H1 (cell line): ENCODE results near the gene RNF5. TPM values are rescaled to one million over a fixed set of nuclear protein-coding genes. Genes with fewer than 3 reads are reported as not detected.

Source experiments
- BCL11A ChIP-seq, 2 experiments: IDR thresholded peaks; one replicate each; pipeline ENCODE4 v1.6.1; 2011; ENCODE audit warnings: low read depth in 2 of 2, low read length in 2 of 2, mild to moderate bottlenecking in 2 of 2
- CTBP2 ChIP-seq: IDR thresholded peaks from 2 replicates; pipeline ENCODE4 v1.7.0; 2011; ENCODE audit warnings: borderline replicate concordance, mild to moderate bottlenecking, moderate library complexity, mixed read lengths, low read length; ENCODE audit not compliant: insufficient read depth, insufficient read length
- SRF ChIP-seq: IDR thresholded peaks from 2 replicates; pipeline ENCODE4 v1.6.1; 2011; ENCODE audit warnings: mild to moderate bottlenecking, low read depth, low read length, moderate library complexity
- polyA plus RNA-seq, 7 experiments: library from polyadenylated mRNA; depleted of rRNA in 3 of 7; stranded (reverse) in 5 of 7; unstranded in 2 of 7; fragments of >200 nt in 5 of 7; fragments of 200-250 nt in 2 of 7; gene quantifications; 1 replicate in 5 of 7; 2 replicates in 1 of 7; 4 replicates in 1 of 7; pipeline versions ENCODE4 v1.2.1 to v1.2.3, GENCODE V29; 2011 to 2013; ENCODE audit warnings: missing spikeins in 2 of 7, mixed read lengths in 2 of 7
- total RNA-seq: library from RNA; stranded (reverse); fragmentation: NEBNext Ultra II Directional; extraction: Animal tissue kit (Norgen Biotek cat#: 25700); gene quantifications from 2 replicates; pipeline ENCODE4 v1.2.1, GENCODE V29; 2021
- TF ChIP-seq, protein P1 (sequence below), 3 experiments: IDR thresholded peaks; 1 replicate in 2 of 3; 2 replicates in 1 of 3; pipeline versions ENCODE4 v1.5.1 to v1.6.1; 2011; ENCODE audit warnings: low read length in 3 of 3, mild to moderate bottlenecking in 3 of 3, inconsistent platforms in 2 of 3, low read depth in 1 of 3, moderate library complexity in 1 of 3; ENCODE audit not compliant: insufficient read depth in 1 of 3; ENCODE audit errors: control extremely low read depth in 1 of 3
- TF ChIP-seq, protein P2 (sequence below): IDR thresholded peaks from 2 replicates; pipeline ENCODE4 v1.6.1; 2012; ENCODE audit warnings: inconsistent platforms

The RNF5 gene
- total and polyA plus RNA-seq, 2 of the 8 experiments (the other 6 are each of a cell fraction or from before 2014, with no cell fraction given) = 90.0 to 158 TPM

DNA sequence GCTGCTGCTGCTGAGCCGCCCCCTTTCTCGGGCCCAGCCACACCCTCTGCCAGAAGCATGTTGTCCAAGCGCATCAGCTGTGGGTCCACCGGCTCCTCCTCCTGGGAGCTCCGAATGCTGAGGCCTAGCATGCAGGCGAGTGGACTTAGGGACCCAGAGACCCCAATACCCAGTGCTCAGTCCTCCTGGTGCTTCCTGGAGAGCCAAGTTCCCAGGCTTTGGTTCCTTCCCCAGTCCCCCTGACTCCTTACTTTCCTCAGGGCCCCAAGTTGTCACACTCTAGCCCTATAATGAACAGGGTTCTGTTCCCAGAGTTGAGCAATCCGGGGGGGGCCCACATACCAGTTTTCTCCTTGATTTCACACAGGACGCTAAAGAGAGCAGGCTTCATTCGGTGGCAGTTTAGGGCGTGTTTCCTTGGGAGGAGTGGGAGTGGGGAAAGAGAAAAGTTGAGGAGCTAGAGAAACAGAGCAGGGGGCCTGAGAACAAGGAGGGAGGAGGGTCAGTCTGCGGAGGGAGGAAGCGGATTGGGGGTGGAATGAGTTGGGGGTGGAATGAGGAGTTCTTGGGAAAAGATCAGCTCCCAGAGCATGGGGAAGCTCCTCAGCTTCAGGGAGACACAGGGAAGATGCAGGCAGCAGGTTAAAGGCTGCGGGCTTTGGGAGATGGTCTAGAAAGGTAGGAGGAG lies 10.3 kb downstream of the RNF5 start (continued):
- TF ChIP-seq CTBP2 (no peak), SRF (no peak), BCL11A (IDR thresholded peaks at IDR 0.05; ENCODE audit: low read depth in 2 of 2, low read length in 2 of 2) (no peak)
- TF ChIP-seq, protein P1, sequence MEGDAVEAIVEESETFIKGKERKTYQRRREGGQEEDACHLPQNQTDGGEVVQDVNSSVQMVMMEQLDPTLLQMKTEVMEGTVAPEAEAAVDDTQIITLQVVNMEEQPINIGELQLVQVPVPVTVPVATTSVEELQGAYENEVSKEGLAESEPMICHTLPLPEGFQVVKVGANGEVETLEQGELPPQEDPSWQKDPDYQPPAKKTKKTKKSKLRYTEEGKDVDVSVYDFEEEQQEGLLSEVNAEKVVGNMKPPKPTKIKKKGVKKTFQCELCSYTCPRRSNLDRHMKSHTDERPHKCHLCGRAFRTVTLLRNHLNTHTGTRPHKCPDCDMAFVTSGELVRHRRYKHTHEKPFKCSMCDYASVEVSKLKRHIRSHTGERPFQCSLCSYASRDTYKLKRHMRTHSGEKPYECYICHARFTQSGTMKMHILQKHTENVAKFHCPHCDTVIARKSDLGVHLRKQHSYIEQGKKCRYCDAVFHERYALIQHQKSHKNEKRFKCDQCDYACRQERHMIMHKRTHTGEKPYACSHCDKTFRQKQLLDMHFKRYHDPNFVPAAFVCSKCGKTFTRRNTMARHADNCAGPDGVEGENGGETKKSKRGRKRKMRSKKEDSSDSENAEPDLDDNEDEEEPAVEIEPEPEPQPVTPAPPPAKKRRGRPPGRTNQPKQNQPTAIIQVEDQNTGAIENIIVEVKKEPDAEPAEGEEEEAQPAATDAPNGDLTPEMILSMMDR (IDR thresholded peaks at IDR 0.05; ENCODE audit: control extremely low read depth in 1 of 3, insufficient read depth in 1 of 3, low read depth in 1 of 3, low read length in 3 of 3) = no peak
- TF ChIP-seq, protein P2, sequence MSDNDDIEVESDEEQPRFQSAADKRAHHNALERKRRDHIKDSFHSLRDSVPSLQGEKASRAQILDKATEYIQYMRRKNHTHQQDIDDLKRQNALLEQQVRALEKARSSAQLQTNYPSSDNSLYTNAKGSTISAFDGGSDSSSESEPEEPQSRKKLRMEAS = no peak
